Measurements from ENCODE around the gene FNDC3B.

FNDC3B gene

DNA sequence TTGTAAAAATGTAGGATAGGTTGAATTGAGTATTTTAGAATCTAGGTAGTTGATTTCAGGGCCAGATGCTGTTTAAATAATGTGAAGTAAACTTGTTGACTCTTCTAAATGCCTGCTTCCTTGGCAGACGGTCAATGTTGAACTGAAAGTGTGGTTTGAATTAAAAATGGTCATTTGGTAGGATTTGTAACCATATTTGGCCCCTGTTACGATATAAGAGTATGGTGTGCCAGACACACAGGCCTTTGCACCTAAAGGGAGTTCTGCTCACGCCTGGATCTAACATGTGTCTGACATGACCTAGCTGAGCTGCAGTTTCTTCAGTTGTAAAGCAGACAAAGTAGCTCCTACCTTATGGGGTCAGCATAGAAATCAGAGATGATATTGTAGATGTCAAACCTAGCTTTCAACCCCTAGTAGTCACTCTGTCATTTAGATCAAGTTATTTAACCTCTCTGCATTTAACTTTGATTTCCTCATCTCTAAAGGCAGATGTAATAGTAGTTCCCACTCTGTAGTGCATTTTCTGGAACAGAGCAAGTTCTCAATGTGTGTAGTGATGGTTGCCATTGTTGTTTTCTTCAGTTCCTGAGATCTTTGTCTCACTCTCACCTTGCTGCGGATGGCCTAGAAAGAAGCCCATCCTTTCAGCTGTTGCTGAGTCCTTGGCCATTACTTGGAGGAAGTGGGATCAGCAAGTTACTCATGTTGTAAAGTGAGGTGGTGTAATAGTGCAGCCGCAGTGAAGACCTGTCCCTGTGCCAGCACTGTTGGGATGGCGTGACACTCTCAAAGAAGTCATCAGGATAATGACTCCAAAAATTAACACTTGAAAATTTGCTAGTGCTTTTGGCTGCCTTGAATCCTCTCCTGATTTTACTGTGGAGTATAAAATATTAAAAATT is 318.7 kb downstream of the FNDC3B start:
- DNase-seq (ENCODE audit: low spot score), result no peak
- TF ChIP-seq, protein P1, sequence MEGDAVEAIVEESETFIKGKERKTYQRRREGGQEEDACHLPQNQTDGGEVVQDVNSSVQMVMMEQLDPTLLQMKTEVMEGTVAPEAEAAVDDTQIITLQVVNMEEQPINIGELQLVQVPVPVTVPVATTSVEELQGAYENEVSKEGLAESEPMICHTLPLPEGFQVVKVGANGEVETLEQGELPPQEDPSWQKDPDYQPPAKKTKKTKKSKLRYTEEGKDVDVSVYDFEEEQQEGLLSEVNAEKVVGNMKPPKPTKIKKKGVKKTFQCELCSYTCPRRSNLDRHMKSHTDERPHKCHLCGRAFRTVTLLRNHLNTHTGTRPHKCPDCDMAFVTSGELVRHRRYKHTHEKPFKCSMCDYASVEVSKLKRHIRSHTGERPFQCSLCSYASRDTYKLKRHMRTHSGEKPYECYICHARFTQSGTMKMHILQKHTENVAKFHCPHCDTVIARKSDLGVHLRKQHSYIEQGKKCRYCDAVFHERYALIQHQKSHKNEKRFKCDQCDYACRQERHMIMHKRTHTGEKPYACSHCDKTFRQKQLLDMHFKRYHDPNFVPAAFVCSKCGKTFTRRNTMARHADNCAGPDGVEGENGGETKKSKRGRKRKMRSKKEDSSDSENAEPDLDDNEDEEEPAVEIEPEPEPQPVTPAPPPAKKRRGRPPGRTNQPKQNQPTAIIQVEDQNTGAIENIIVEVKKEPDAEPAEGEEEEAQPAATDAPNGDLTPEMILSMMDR (IDR thresholded peaks at IDR 0.05), result no peak

DNA sequence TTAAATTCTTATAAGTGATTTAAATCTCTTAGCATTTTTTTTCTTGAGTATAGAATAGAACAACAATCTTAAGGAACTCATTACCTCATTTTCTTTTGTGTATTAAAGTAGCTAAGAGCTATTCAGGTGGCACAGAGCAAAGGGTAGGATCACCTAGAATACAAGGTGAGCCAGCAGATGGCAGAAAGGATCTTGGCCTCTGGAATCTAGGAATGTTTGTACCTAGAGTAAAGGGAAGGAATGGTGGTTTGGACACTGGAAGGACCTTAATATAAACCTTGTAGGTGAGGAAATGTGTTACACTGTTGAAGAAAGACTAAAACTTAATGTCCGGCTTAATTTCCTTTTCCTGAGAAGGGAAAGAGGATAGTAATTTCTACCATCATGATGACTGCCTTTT is 319.9 kb downstream of the FNDC3B start:
- no peak for DNase-seq (ENCODE audit: low spot score)
- H3K27ac ChIP-seq, result no peak overlapping the region
- no peak overlapping the region for H3K4me3 ChIP-seq
- TF ChIP-seq, protein P1 (IDR thresholded peaks at IDR 0.05), result no peak

More for the DNA sequence above, 318.7 kb downstream of the FNDC3B start:
- H3K27ac ChIP-seq, result no peak overlapping the region
- no peak overlapping the region for H3K4me3 ChIP-seq

DNA sequence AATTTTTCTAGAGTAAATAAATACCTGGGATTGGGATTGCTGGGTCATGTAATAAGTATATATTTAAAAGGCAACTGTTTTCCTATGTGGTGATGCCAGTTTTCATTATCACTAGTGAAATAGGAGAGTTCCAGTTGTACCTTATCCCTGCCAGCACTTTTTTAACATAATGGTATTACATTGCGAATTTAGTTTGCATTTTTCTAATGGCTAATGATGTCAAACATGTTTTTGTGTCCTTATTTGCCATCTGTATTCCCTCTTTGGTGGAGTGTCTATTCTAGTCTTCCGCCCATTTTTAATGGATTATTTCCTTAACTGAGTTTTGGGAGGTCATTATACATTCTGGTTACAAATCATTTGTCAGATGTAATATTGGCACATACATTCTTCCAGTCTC is 320.6 kb downstream of the FNDC3B start:
- no peak for DNase-seq (ENCODE audit: low spot score)
- Histone ChIP-seq H3K27ac (no peak overlapping the region), H3K4me3 (no peak overlapping the region)
- TF ChIP-seq, protein P1 (IDR thresholded peaks at IDR 0.05), result no peak

DNA sequence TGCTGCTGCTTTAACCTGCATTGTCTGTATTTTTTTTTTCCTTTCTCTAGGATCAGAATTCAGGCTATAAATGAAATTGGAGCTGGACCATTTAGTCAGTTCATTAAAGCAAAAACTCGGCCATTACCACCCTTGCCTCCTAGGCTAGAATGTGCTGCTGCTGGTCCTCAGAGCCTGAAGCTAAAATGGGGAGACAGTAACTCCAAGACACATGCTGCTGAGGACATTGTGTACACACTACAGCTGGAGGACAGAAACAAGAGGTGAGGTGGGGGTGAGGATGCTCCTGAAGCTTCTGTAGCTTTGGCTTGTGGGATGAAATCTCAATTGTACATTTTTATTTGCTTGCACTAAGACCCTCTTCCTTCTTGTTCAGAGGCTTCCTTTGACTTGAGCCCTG is 323.2 kb downstream of the FNDC3B start:
- TF ChIP-seq, protein P1 (IDR thresholded peaks at IDR 0.05), result no peak
- no peak for DNase-seq (ENCODE audit: low spot score)
- no peak overlapping the region for H3K4me3 ChIP-seq
- no peak overlapping the region for H3K27ac ChIP-seq

DNA sequence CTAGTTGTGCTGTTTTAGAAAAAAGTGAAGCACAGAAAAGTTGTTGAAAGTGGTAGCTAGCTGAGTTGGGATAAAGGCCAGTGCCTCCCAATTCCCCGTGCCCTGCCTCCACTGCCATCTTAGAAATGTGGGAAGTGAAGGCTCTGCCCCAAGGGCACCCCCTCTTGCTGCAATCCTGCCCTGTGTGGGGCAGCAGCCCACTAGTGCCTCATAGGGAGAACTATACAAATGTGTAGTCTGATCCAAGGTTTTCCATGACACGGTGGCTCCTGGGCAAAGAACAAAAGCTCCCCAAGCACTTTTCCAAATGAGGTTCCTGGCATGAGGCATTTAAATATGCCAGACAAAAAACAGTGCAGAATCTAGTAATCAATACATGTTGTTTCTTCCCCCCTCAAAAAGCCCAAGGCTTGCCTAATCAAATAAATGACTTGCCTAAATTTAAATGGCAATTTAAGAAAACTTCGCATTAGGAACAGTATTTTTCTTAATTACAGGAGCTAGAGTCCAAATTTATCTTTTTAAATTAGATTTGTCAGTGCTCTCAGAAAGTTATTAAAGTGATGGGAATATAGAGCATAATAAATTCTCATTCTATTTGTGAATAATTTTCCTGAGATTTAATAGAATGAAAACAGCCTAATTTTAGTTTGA is 325.1 kb downstream of the FNDC3B start:
- no peak for DNase-seq (ENCODE audit: low spot score)
- Histone ChIP-seq H3K27ac (no peak overlapping the region), H3K4me3 (no peak overlapping the region)
- TF ChIP-seq, protein P1 (IDR thresholded peaks at IDR 0.05), result no peak

DNA sequence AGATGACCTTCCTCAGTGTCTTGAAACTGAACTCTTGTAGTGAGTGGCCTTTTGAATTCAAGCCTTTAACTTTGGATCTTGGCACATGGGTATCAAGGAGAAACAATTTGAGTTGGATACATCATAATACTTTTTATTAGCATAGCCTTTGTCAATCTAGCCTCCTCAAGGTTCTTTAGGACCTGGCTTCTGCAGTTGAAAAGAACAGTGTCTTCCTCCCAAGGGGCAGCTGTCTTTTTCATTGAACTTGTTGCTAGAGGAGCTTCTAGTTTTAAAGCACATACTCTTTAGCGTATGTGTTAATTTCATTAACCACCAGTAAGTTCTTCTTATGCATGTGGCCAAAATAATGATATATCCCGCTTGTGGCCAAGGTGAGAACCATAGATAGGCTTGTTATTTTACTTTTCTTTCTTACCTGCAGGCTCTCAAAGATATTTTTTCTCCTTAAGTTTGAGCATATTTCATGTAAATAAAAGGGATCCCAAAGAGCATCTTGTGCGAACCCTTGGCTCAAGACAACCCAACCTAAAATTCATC is 325.7 kb downstream of the FNDC3B start:
- TF ChIP-seq, protein P1 (IDR thresholded peaks at IDR 0.05), result no peak
- no peak overlapping the region for H3K27ac ChIP-seq
- no peak overlapping the region for H3K4me3 ChIP-seq
- no peak for DNase-seq (ENCODE audit: low spot score)

Measured in coronary artery (tissue), 2 donors.